ENCODE data around the gene OPN4. TPM values are rescaled to one million over a fixed set of nuclear protein-coding genes. Genes with fewer than 3 reads are reported as not detected.

The OPN4 gene
- total RNA-seq, 2 donors from 2014 or later: not detected

GRCh38 chr10:86671985-86672710 lies 17.8 kb downstream of the OPN4 start:
- Mint-ChIP-seq H3K4me1 (ENCODE audit: low read depth in 2 of 2) (no peaks in the 10 kb centered on the region), H3K4me3 (no peak overlapping the region), H3K27ac (no peak overlapping the region), H3K36me3 (no peaks in the 10 kb centered on the region), H3K27me3 (no peaks in the 10 kb centered on the region), H3K9me3 (no peaks in the 10 kb centered on the region)
- ATAC-seq (no peak), DNase-seq (ENCODE audit: low spot score) (no peak)

DNA sequence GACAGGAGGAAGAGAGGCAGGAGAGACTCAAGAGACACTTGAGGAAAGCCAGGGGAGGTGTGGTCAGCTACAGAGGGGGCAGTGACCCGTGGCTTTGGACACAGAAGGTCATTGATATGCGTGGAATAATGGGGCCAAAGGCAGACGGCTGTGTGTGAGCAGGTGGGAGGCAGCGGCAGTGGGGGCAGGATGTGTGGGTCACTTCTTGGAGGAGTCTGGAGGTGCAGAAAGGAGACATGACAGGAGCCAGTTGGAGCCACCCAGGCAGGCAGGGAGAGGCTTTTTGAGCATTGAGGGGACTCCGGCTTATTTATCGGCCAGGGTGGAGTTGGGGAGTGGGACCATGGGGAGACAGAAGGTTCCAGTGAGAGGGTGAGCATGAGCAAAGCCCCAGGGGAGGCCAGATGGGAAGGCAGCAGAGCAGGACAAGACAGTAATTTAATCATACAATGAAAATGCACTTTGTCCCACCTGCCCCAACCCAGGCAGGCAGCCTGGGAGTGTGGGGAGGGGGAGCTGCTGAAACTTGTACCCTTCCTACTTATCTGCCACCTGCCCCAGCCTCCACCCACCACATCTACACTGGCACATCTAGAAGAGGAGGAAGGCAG lies 19.0 kb downstream of the OPN4 start:
- Mint-ChIP-seq H3K27ac (no peak overlapping the region), H3K9me3 (no peaks in the 10 kb centered on the region), H3K4me3 (no peak overlapping the region), H3K36me3 (no peaks in the 10 kb centered on the region), H3K4me1 (ENCODE audit: low read depth in 2 of 2) (no peaks in the 10 kb centered on the region), H3K27me3 (no peaks in the 10 kb centered on the region)
- no peak for ATAC-seq
- no peak for DNase-seq (ENCODE audit: low spot score)

DNA sequence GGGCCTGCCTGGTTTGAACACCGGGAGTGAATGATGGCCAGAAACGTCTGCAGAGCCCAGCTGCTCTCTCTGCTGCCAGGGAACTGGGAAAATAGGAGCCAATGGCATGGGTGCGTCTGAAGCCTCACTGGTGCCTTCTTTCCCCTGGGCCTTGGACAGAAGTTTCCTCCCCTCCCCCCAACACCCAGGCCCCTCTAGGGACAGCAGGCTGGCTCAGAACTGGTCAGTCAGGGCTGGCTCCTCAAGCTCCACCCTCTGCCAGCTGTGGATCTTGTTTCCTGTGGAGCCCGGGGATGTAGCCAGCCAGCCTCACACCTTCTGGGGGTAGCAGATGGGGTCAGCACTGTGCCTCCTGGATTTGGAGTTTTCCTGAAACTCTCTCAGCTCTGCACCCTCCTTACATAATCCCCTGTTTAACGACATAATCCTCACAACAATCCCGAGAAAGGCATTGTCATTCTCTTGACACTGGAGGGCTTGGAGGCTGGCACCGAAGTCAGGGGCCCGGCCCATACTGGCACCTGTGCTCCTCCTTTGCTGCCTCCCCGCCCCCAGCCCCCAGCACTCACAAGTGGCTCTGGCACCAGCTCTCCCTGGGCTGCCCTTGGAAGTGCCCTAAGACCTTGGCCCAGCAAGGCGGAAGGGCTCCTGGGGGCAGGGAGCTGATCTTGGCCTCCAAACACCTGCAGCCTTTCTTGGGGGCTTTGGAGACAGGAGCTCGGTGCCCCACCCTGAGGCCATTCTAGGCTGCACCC lies 19.7 kb downstream of the OPN4 start:
- DNase-seq (ENCODE audit: low spot score) (no peak), ATAC-seq (no peak)
- no peak overlapping the region for H3K4me3 Mint-ChIP-seq
- H3K9me3 Mint-ChIP-seq: no peaks in the 10 kb centered on the region
- H3K27me3 Mint-ChIP-seq: no peaks in the 10 kb centered on the region
- H3K4me1 Mint-ChIP-seq (ENCODE audit: low read depth in 2 of 2): no peaks in the 10 kb centered on the region
- no peaks in the 10 kb centered on the region for H3K36me3 Mint-ChIP-seq
- H3K27ac Mint-ChIP-seq: no peak overlapping the region

- Mint-ChIP-seq H3K4me1 (ENCODE audit: low read depth in 2 of 2) (no peaks in the 10 kb centered on the region), H3K4me3 (no peak overlapping the region), H3K27me3 (no peaks in the 10 kb centered on the region), H3K36me3 (no peaks in the 10 kb centered on the region), H3K27ac (no peak overlapping the region), H3K9me3 (no peaks in the 10 kb centered on the region)
- DNase-seq (ENCODE audit: low spot score) (no peak), ATAC-seq (peak in 1 of 2 donors; percentile 12)
Measured at GRCh38 chr10:86674912-86675311, 20.6 kb downstream of the OPN4 start.

GRCh38 chr10:86677374-86677773 lies 23.0 kb downstream of the OPN4 start:
- Mint-ChIP-seq H3K27ac (no peak overlapping the region), H3K9me3 (no peaks in the 10 kb centered on the region), H3K4me3 (no peak overlapping the region), H3K27me3 (no peaks in the 10 kb centered on the region), H3K36me3 (no peaks in the 10 kb centered on the region), H3K4me1 (ENCODE audit: low read depth in 2 of 2) (no peaks in the 10 kb centered on the region)
- ATAC-seq (no peak), DNase-seq (ENCODE audit: low spot score) (no peak)

DNA sequence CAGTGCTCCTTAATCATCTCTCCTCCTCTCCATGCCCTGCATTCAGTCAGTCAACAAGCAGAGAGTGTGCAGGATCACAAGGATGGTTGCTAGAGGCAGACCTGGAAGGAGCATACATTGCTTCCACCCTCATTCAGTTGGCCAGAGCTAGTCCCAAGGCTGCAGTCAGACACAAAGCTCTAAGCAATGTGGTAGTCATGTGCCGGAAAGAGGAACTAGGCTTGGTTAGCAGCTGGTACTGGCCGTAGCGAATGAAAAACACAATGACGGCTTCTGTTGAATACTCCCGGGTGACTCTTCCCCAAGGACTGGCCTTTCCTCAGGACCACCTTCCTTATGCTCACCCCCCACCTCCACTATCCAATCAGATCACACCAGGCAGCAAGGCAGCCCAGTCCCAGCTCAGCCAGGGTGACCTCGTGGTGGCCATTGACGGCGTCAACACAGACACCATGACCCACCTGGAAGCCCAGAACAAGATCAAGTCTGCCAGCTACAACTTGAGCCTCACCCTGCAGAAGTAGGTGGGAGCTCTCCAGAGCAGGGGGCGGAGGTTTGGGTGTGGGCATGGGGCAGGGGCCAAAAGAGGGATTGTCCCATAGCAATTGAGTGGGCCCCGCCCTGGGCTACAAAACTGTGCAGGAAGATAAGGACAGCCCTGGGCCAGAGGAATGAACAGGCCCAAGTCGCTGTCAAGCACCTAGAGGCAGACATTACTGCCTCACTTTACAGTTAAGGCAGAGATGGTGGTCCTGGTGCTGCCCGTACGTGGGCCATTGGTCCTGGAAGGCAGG lies 24.8 kb downstream of the OPN4 start:
- Mint-ChIP-seq H3K27me3 (no peaks in the 10 kb centered on the region), H3K4me1 (ENCODE audit: low read depth in 2 of 2) (no peaks in the 10 kb centered on the region), H3K36me3 (no peaks in the 10 kb centered on the region), H3K9me3 (no peaks in the 10 kb centered on the region), H3K4me3 (no peak overlapping the region), H3K27ac (no peak overlapping the region)
- DNase-seq (ENCODE audit: low spot score): no peak
- ATAC-seq: no peak

- Mint-ChIP-seq H3K4me1 (ENCODE audit: low read depth in 2 of 2) (no peaks in the 10 kb centered on the region), H3K27ac (no peak overlapping the region), H3K9me3 (no peaks in the 10 kb centered on the region), H3K4me3 (no peak overlapping the region), H3K36me3 (no peaks in the 10 kb centered on the region), H3K27me3 (peaks cover 0 to 2% of the 10 kb centered on the region in 2 donors)
- no peak for ATAC-seq
- no peak for DNase-seq (ENCODE audit: low spot score)
Measured at GRCh38 chr10:86681047-86681446, 26.7 kb downstream of the OPN4 start.

GRCh38 chr10:86681722-86682386 lies 27.5 kb downstream of the OPN4 start:
- no peaks in the 10 kb centered on the region for H3K9me3 Mint-ChIP-seq
- H3K27me3 Mint-ChIP-seq: peaks cover 0 to 2% of the 10 kb centered on the region in 2 donors
- no peaks in the 10 kb centered on the region for H3K4me1 Mint-ChIP-seq (ENCODE audit: low read depth in 2 of 2)
- no peak for DNase-seq (ENCODE audit: low spot score)
- no peak overlapping the region for H3K4me3 Mint-ChIP-seq
- no peaks in the 10 kb centered on the region for H3K36me3 Mint-ChIP-seq
- no peak for ATAC-seq
- no peak overlapping the region for H3K27ac Mint-ChIP-seq

DNA sequence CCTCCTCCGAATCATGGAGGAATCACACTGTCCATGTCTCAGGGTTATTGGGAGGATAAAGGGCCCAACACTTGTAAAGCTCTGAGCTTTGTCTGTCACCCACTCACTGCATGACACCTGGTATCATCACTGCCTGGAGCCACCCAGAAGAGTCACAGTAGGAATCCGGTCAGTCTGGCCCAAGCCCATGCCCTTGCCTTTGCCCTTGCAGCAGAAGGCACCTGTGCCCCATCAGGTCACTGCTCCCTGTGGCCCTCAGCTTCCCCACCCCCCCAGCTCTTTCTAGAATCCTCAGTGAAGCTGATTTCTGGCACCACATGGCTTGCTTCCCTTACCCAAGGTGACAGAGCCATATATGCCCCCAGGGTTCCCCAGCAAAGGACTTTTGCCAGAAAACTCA lies 28.3 kb downstream of the OPN4 start:
- H3K4me3 Mint-ChIP-seq: no peak overlapping the region
- no peaks in the 10 kb centered on the region for H3K36me3 Mint-ChIP-seq
- no peak overlapping the region for H3K27ac Mint-ChIP-seq
- peaks cover 0 to 2% of the 10 kb centered on the region in 2 donors for H3K27me3 Mint-ChIP-seq
- H3K9me3 Mint-ChIP-seq: no peaks in the 10 kb centered on the region
- H3K4me1 Mint-ChIP-seq (ENCODE audit: low read depth in 2 of 2): no peaks in the 10 kb centered on the region
- no peak for DNase-seq (ENCODE audit: low spot score)
- no peak for ATAC-seq

DNA sequence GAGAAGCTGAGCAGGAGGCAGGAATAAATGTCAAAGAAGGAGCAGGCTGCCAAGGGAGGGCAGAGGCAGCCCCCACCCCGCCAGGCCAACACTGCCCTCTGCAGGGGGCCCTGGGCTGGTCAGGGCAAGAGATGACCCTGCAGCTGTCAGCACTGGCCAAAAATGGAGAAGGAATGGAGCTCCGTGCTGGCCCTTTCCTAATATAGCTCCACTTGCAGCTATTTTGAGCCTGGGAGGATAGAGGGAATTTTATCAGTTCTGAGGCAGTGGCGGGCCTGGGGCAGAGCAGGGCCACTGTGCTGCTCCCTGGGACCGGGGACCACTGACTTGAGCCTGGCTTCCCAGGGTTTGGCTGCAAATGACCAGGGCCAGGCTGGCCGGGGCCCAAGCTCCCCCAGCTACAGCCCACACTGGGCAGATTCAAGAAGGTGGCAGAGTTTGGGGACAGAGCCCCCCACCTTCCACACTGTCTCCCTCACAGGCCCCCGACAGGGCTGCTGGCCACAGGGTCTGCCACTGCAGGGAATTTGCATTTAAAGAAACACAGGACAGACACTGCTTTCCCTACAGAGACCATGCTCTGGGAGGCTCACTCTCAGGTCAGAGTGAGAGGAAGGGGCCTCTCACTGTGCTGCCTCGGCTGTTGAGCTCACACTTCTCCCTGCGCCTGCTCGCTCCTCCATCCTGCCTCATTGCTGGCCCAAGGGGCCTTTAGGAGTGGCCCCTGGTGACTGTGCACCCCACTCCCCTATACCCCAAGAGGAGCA lies 30.2 kb downstream of the OPN4 start:
- Mint-ChIP-seq H3K27ac (no peak overlapping the region), H3K9me3 (no peaks in the 10 kb centered on the region), H3K4me1 (ENCODE audit: low read depth in 2 of 2) (peaks cover 0 to 13% of the 10 kb centered on the region in 2 donors), H3K36me3 (no peaks in the 10 kb centered on the region), H3K4me3 (no peak overlapping the region), H3K27me3 (peaks cover 0 to 2% of the 10 kb centered on the region in 2 donors)
- DNase-seq (ENCODE audit: low spot score): no peak
- no peak for ATAC-seq

- H3K9me3 Mint-ChIP-seq: no peaks in the 10 kb centered on the region
- H3K27me3 Mint-ChIP-seq: peaks cover 0 to 2% of the 10 kb centered on the region in 2 donors
- H3K36me3 Mint-ChIP-seq: no peaks in the 10 kb centered on the region
- DNase-seq (ENCODE audit: low spot score) (no peak), ATAC-seq (no peak)
- no peak overlapping the region for H3K4me3 Mint-ChIP-seq
- H3K4me1 Mint-ChIP-seq (ENCODE audit: low read depth in 2 of 2): peaks cover 0 to 13% of the 10 kb centered on the region in 2 donors
- H3K27ac Mint-ChIP-seq: no peak overlapping the region
Measured at GRCh38 chr10:86685416-86685815, 31.1 kb downstream of the OPN4 start.

DNA sequence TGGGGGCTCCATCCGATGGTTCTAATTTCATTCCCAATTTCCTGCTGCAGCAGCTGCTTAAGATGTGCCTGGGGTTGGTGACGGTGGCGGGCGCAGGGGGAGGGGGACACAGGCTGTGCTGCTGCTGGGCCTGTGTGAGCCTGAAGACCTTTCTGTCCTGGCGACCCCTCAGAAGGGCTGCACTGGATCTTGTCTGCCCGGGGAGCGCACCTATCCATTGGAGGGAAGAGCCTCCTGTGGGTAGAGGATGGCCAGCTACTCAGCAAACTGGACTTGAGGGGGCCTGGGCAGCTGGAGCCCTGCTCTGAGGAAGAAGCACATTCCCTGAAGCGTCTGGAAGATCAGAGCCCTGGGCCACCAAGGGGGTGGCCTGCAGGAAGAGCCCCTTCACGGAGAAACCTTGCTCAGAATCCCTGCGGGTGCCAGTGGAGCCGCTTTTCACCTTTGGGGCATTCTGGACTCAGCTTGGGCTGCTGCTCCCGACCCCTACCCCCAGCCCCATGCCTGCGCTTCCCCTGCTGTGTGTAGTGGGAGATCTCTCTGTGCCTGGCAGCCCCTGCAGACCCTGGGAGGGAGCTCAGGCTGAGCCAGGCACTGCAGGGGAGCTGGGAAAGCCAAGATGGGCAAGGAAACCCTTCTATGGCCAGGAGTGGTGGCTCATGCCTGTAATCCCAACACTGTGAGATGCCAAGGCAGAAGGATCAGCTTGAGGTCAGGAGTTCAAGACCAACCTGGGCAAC lies 31.7 kb downstream of the OPN4 start:
- Mint-ChIP-seq H3K27ac (no peak overlapping the region), H3K36me3 (no peaks in the 10 kb centered on the region), H3K4me1 (ENCODE audit: low read depth in 2 of 2) (peaks cover 0 to 13% of the 10 kb centered on the region in 2 donors), H3K27me3 (peaks cover 0 to 2% of the 10 kb centered on the region in 2 donors), H3K4me3 (no peak overlapping the region), H3K9me3 (no peaks in the 10 kb centered on the region)
- DNase-seq (ENCODE audit: low spot score) (no peak), ATAC-seq (no peak)
